Naive B cell (primary cell): ENCODE results near the gene PVRIG. TPM values are rescaled to one million over a fixed set of nuclear protein-coding genes. Genes with fewer than 3 reads are reported as not detected.

Source experiments
- polyA plus RNA-seq, 6 donors: library from polyadenylated mRNA; unstranded; fragments of 300-500 nt; fragmentation: Illumina TruSeq; gene quantifications; one replicate each; pipeline ENCODE4 v1.2.3, GENCODE V29; 2021; ENCODE audit warnings: low read depth in 6 of 6

The PVRIG gene
- polyA plus RNA-seq, 6 donors from 2014 or later = 37.5 to 67.4 (median 56.4) TPM

Other genes starting within 250 kb of the PVRIG start
- gene AZGP1, start 243.9 kb upstream of the PVRIG start, polyA plus RNA-seq = not detected
- gene ZKSCAN1, start 204.4 kb upstream of the PVRIG start, polyA plus RNA-seq = 10 to 100 TPM; 14.7 to 54.3 (median 36.7) TPM
- gene ZSCAN21, start 170.2 kb upstream of the PVRIG start, polyA plus RNA-seq = 1 to 10 TPM; 4.7 to 9.8 (median 5.7) TPM
- 10 to 100 TPM; 14.6 to 34.4 (median 21.8) TPM for gene ZNF3, start 138.2 kb upstream of the PVRIG start, polyA plus RNA-seq
- gene COPS6, start 131.0 kb upstream of the PVRIG start, polyA plus RNA-seq = 100 to 1,000 TPM; 109 to 249 (median 128) TPM
- 10 to 100 TPM; 39.0 to 59.9 (median 47.1) TPM for gene MCM7, start 118.6 kb upstream of the PVRIG start, polyA plus RNA-seq
- 1 to 10 TPM; 3.3 to 6.8 (median 5.6) TPM for gene AP4M1, start 118.3 kb upstream of the PVRIG start, polyA plus RNA-seq
- 10 to 100 TPM; 16.8 to 32.2 (median 21.6) TPM for gene TAF6, start 100.6 kb upstream of the PVRIG start, polyA plus RNA-seq
- 1 to 10 TPM in 5 of 6 donors, not detected in 1; 4.9 to 8.6 (median 5.8) TPM for gene CNPY4, start 100.3 kb upstream of the PVRIG start, polyA plus RNA-seq
- gene MBLAC1, start 93.0 kb upstream of the PVRIG start, polyA plus RNA-seq = 1 to 10 TPM; 1.7 to 4.2 (median 2.4) TPM
- 100 to 1,000 TPM; 407 to 579 (median 480) TPM for gene LAMTOR4, start 71.0 kb upstream of the PVRIG start, polyA plus RNA-seq
- gene TRAPPC14, start 61.2 kb upstream of the PVRIG start, polyA plus RNA-seq = 1 to 10 TPM; 2.0 to 9.1 (median 3.3) TPM
- gene GAL3ST4, start 51.3 kb upstream of the PVRIG start, polyA plus RNA-seq = under 1 TPM in 5 of 6 donors, not detected in 1; 0.13 to 0.40 (median 0.23) TPM
- under 1 TPM in 4 of 6 donors, not detected in 2; 0.18 to 0.84 (median 0.28) TPM for gene GPC2, start 42.6 kb upstream of the PVRIG start, polyA plus RNA-seq
- gene STAG3, start 42.0 kb upstream of the PVRIG start, polyA plus RNA-seq = 100 to 1,000 TPM in 5 of 6 donors, 10 to 100 TPM in 1; 97.1 to 221 (median 129) TPM
- gene SPDYE3, start 87.8 kb downstream of the PVRIG start, polyA plus RNA-seq = 10 to 100 TPM in 1 of 6 donors, 1 to 10 TPM in 5; 5.0 to 10.3 (median 8.5) TPM
- 10 to 100 TPM in 2 of 6 donors, 1 to 10 TPM in 4; 3.5 to 28.7 (median 7.0) TPM for gene PILRB, start 138.2 kb downstream of the PVRIG start, polyA plus RNA-seq
- 1 to 10 TPM in 1 of 6 donors, under 1 TPM in 4, not detected in 1; 0.53 to 1.8 (median 0.53) TPM for gene PILRA, start 153.5 kb downstream of the PVRIG start, polyA plus RNA-seq
- 10 to 100 TPM in 5 of 6 donors, 1 to 10 TPM in 1; 9.4 to 24.9 (median 13.3) TPM for gene ZCWPW1, start 208.8 kb downstream of the PVRIG start, polyA plus RNA-seq
- gene MEPCE, start 209.9 kb downstream of the PVRIG start, polyA plus RNA-seq = 10 to 100 TPM; 10.9 to 24.6 (median 19.5) TPM
- 10 to 100 TPM; 21.8 to 46.8 (median 27.5) TPM for gene PPP1R35, start 216.5 kb downstream of the PVRIG start, polyA plus RNA-seq
- gene SPACDR, start 244.3 kb downstream of the PVRIG start, polyA plus RNA-seq = under 1 TPM in 1 of 6 donors, not detected in 5; 0.45 TPM